ENCODE results near the gene ATXN7.

GRCh38 chr3:64019879-64020278, 156.2 kb downstream of the ATXN7 start:
- TF ChIP-seq POLR2AphosphoS5 (IDR thresholded peaks at IDR 0.05): no peak
- TF ChIP-seq EZH2 (IDR thresholded peaks at IDR 0.05; ENCODE audit: borderline replicate concordance, insufficient read depth, low read length, poor library complexity, severe bottlenecking): no peak
